GM12875 (cell line): ENCODE measurements around the gene IL31RA.

ENCODE experiments used
- H3K4me3 ChIP-seq: one replicate; pipeline ENCODE4 v1.5.1; 2011; ENCODE audit warnings: low read depth, low read length, control low read depth
- TF ChIP-seq, protein P1 (sequence below): IDR thresholded peaks from 2 replicates; pipeline ENCODE4 v1.5.1; 2011; ENCODE audit warnings: low read depth, mild to moderate bottlenecking, control low read depth, inconsistent platforms, low read length, moderate library complexity, borderline replicate concordance; ENCODE audit not compliant: insufficient read depth

Gene IL31RA

DNA sequence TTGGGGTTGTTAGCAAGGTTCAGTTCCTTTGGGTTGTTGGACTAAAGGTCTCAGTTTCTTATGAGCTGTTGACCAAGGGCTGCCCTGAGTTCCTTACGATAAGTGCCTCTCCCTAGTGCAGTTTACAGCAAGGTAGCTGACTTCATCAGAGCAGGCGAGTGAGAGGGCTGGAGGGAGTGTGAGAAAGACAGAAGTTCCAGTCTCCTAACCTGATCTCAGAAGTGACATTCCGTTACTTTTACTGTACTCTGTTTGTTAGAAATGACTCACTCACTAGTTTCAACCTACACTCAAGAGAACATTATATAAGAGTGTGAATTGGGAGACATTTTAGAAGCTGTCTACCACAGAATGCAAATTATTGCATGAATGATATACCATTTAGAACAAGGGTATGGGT is 21.2 kb upstream of the IL31RA start:
- TF ChIP-seq, protein P1, sequence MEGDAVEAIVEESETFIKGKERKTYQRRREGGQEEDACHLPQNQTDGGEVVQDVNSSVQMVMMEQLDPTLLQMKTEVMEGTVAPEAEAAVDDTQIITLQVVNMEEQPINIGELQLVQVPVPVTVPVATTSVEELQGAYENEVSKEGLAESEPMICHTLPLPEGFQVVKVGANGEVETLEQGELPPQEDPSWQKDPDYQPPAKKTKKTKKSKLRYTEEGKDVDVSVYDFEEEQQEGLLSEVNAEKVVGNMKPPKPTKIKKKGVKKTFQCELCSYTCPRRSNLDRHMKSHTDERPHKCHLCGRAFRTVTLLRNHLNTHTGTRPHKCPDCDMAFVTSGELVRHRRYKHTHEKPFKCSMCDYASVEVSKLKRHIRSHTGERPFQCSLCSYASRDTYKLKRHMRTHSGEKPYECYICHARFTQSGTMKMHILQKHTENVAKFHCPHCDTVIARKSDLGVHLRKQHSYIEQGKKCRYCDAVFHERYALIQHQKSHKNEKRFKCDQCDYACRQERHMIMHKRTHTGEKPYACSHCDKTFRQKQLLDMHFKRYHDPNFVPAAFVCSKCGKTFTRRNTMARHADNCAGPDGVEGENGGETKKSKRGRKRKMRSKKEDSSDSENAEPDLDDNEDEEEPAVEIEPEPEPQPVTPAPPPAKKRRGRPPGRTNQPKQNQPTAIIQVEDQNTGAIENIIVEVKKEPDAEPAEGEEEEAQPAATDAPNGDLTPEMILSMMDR = no peak
- H3K4me3 ChIP-seq = no peak overlapping the region

DNA sequence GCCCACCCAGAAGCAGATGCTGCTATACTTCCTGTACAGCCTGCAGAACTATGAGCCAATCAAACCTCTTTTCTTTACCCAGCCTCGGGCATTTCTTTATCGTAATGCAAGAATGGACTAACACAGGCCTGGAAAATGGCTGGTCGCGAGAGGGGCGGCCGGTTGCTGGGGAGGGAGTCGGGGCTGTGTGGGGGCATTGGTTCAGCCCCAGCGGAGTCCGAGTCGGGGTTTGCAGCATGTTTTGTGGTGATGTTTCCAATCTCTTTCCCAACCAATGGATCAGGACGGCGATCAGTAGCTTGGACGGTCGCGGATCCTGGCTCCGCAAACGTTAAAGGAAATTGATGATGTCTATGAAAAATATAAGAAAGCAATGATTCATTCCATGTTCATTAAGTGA is 18.7 kb upstream of the IL31RA start:
- no peak overlapping the region for H3K4me3 ChIP-seq
- TF ChIP-seq, protein P1 = no peak

DNA sequence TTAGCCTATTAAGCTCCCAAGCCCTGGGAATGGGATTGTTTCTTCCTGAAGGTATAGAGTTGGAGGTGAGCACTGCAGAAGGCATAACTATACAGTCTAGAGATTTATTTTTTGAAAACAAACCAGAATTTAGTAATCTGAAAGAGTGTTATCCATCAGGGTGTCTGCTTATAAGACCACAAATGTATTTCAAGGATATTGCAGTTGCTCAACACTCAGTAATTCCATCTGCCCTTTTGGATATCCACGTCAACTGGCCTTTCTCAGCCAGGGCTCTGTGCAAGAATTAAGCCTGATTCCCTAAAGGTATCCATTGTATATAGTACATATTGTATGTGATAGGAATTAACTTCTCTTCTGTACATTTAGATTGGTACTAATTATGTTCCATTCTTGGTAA is 15.0 kb upstream of the IL31RA start:
- H3K4me3 ChIP-seq = no peak overlapping the region
- TF ChIP-seq, protein P1 = no peak

DNA sequence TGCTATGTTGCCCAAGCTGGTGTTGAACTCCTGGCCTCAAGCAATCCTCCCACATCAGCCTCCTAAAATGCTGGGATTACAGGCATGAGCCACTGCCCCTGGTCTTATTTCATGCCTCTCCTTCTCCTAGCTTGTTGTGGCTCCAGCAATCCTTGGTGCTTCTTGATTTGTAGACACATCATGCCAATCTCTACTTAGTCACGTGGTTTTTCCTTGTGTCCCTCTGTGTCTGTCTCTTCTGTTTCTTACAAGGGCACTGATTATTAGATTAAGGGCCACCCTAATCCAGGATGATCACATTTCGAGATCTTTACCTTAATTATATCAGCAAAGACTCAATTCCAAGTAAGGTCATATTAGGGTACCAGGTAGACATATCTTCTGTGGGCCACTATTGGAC is 9.2 kb upstream of the IL31RA start:
- no peak overlapping the region for H3K4me3 ChIP-seq
- TF ChIP-seq, protein P1 = no peak

DNA sequence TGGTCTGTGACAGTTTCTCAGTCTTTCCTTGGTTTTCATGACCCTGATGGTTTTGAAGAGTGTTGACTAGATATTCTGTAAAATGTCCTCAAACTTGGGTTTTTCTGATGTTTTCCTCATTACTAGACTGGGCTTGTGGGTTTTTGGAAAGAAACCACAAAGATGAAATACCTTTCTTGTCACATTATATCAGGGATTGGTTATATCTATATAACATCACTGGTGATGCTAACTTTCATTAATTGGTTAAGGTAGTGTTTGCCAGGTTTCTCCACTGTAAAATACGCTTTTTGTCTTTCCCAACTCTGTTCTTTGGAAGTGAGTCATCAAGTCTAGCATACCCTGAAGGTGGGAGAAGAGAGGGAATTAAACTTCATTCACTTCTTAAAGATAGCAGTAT is 3.3 kb upstream of the IL31RA start:
- H3K4me3 ChIP-seq = no peak overlapping the region
- TF ChIP-seq, protein P1 = no peak

DNA sequence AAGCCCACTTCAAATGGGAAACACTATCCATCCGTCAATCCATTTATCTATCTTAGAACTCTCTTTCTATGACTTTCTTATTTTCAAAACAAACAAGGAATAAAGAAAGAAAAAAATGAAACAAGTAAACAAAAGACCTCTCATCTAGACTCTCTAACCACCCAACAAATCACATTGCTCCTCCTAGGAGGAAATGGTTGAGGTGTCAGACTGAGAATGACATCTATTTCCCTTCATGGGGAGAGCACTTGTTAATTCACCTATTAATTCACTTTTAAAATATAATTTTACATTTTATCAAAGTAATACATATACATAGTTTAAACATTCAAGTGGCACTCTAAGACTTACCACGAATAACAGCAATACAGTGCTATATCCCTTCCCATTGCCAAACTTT is 2.4 kb upstream of the IL31RA start:
- TF ChIP-seq, protein P1 = no peak
- H3K4me3 ChIP-seq = no peak overlapping the region

DNA sequence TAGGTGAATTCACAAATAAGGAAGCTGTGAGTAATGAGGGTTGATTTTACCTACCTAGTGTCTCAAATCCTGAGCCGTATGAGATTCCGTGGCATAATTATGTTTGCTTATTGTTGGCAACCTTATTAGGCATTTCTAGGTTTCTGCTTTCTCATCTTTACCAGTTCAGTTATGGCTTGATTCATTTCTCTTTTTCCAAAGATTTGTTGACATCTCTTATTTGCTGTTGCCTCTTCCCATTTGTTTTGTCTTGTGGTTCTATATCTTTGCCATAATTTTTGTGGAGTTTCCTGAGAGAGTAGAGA is 470 bp downstream of the IL31RA start:
- no peak overlapping the region for H3K4me3 ChIP-seq
- TF ChIP-seq, protein P1 = no peak
